Stimulated activated CD4-positive, alpha-beta T cell treated with anti-CD3 and anti-CD28 coated beads, Interleukin-12 subunit alpha, Interleukin-12 subunit beta, amount 100 ng/mL, for 48 hours (primary cell): ENCODE data around the gene PIK3C2B.
"Not testable (repeated sequence)": the region's sequence is repeated elsewhere in the genome, so short reads cannot be mapped to it uniquely, and the experiment has no call there.

ENCODE experiments used
- DNase-seq, 3 donors: peaks; one replicate each; pipeline ENCODE4 v3.0.0-alpha.2; 2020; ENCODE audit warnings: low read depth in 2 of 3, low spot score in 1 of 3

Gene PIK3C2B

DNA sequence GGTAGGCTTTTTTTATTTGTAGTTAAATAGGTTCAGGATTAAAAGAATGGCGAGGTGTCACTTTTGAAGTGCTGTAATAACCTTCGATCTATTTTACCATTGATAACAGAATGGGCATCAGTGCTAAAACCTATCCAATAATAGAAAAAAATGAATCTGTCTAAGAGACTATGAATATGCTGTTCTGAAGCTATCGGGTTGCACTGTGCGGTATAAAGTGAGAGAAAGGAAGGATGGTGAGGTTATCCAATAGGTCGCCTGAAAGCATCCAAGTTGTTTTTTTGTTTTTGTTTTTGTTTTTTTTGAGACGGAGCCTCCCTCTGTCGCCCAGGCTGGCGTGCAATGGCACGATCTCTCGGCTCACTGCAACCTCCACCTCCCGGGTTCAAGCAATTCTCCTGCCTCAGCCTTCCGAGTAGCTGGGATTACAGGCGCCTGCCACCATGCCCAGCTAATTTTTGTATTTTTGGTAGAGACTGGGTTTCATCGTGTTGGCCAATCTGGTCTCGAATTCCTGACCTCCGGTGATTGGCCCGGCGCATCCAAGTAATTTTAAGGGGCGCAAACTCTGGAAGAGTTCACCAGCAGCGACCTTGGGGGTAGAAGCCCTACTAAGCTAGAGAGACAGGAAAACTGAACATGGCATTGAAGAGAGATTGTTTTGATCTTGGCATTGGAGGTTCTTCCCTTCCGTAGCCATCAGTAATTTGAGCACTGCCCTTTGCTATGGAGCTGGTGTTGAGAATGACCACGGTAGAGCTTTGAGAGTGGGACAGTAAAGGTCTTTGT, 12.9 kb upstream of the PIK3C2B start:
- no peak for DNase-seq

DNA sequence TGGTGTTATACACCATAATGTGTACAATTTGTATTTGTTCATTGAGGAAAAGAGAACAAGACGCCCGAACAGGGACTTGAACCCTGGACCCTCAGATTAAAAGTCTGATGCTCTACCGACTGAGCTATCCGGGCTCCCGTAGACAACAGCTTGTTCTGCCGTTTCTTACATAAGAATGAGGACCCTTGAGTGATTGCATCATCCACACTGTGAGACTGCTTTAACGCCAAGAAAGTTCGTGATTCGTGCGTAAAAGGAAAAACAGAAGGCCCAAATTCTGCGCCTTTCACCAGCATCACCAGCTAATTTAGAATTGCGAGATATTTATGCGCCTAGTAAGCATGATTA, 12.3 kb upstream of the PIK3C2B start:
- DNase-seq = peak; percentile 72 to 99 (median 89)

DNA sequence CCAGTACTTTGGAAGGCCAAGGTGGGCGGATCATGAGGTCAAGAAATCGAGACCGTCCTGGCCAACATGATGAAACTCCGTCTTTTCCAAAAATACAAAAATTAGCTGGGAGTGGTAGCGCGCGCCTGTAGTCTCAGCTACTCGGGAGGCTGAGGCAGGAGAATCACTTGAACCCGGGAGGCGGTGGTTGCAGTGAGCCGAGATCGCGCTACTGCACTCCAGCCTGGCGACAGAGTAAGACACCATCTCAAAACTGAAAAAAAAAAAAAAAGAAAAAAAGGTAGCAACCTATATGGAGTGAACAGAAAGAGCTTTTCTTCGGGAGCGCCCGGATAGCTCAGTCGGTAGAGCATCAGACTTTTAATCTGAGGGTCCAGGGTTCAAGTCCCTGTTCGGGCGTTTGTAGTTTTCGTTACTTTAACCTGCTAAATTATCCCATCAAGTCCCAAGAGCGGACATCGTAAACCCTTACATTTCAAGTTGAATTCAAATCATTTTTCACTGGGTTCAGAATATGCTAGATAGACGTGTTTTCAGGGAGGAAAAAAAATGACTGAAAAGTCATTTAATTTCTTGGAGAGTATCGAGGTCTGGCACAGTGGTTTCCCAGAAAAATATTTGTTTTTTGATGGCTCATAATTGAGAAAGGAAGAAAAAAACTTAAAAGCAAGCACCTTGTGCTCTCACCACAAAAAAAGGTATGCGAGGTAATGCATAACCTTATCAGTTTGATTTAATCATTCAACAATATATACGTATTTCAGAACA, 11.8 kb upstream of the PIK3C2B start:
- peak; percentile 58 to 85 (median 60) for DNase-seq

DNA sequence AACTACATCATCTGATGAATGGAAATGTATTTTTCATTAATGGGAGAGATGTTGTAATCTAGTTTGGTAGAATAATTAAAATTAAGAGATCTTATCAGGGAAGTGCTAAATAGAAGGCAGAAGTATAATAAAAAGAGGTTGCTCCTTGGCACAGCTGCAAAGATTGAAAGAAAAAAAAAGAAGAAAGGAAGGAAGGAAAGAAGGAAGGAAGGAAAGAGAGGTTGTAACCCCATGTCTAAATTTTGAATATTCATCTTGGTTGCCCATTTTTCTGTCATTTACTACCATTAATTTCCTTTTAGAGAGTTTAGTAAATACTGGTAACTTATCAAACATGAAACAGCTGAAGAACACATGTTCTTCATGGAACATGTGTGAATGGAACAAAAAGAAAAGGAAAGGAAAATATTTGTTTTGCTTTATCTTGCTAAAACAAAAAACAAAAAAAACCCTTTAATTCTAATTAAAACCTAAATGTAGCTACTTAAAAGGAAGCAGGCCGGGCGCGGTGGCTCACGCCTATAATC, 11.1 kb upstream of the PIK3C2B start:
- DNase-seq = no peak

DNA sequence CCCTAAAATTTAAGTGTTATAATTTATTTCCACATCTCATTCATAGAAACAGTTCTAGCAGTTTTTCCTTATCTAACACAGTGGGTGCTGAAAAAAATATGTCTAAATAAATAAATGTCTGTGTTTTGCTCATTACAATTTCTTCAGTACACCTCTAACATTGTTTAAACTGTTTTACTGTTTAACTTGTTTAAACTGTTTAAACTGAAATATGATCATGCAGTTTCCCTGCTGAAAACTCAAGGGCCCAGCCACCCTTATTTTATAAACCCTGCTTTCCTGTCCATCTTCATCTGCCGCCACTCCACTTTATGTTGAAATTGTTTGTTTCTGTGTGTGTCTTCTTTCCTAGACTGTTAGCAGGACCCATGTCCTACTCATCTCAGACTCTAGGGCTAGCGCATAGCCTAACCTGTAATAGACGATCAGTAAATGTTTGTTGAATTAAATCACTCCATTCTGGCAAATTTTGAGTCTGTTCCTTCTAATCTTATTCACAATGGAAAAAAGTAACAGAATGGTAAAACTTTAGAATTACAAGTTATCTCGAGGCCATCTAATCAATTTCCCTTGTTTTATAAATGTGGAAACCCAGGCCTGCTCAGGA, 9.4 kb upstream of the PIK3C2B start:
- DNase-seq = no peak

DNA sequence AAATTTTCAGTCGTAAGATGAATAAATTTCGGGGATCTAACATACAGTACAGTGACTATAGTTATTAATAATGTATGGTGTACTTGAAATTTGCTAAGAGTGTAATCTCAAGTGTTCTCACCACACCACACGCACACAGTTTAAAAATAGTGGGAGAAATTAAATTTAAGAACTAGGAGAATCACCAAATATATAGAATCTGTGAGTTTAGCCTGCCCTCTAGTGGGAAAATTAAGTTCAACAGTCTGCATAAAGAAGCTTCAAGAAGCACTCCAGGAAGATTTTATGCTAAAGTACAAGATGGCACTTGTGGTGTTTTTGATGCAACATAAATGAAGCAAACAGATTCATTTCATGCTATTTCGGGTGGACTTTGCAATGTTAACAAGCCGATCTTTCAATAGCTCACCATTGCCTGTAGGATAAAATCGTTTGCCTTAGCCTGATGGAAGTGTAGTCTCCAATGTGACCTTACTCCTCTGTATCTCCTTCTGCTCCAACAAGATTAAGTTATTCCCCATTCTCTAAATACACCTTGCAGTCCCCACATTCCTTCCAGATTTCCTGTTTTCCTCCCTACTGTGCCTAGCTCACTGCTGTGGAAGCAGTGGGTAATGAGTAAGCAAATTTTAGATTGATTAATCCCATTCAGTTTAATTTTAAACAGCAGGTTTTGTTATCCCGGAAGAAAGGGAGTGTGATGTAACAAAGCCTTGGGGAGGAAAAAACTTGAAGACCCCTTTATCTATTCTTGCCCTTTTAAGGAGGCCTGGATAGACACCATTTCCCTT, 8.7 kb upstream of the PIK3C2B start:
- no peak for DNase-seq

DNA sequence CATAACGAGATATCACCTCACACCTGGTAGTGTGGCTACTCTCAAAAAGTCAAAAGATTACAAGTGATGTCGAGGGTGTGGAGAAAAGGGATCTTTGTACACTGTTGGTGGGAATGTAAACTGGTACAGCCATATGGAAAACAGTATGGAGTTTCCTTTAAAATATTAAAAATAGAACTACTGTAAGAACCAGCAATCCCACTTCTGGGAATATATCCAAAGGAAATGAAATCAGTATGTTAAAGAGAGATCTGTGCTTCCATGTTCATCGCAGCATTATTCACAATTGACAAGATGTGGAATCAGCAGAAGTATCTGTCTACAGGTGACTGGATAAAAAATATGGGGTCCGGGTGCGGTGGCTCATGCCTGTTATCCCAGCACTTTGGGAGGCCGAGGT, 7.6 kb upstream of the PIK3C2B start:
- no peak for DNase-seq

DNA sequence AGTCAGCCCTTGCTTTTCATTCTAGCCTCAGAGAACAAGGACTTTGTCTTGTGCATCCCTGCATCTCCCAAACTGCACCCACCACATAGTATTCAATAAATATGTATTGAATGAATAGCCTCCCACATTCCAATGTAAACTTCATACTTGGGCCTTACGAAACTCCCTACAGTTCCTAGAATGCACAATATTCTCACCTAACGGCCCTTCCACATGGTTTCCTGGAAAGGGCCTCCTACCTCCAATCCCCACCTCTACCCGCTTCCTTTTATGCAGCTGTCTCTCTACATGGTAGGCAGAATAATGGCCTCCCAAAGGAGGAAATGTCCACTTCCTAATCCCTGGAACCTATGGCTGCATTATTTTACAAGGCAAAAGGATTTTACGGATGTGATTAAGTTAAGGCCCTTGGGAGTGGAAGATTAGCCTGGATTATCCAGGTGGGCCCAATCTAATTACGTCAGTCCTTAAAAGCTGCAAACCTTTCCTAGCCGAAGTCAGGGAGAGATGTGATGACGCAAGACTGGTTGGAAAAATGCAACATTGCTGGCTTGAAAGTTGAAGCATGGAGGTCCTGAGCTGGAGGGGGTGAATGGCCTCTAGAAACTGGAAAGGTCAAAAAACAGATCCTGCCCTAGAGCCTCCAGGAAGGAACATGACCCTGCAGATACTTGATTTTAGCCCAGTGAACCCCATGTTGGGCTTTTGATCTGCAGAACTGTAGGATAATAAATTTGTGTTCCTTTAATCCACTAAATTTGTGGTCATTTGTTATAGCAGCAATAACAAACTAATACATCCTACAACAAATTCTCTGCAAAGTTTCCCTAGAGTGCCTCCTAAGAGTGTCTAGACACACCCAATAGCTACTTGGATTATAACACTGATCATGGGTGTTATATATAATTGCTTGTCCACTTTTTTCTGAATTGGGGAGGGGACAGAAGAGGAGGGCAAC, 5.2 kb upstream of the PIK3C2B start:
- no peak for DNase-seq

DNA sequence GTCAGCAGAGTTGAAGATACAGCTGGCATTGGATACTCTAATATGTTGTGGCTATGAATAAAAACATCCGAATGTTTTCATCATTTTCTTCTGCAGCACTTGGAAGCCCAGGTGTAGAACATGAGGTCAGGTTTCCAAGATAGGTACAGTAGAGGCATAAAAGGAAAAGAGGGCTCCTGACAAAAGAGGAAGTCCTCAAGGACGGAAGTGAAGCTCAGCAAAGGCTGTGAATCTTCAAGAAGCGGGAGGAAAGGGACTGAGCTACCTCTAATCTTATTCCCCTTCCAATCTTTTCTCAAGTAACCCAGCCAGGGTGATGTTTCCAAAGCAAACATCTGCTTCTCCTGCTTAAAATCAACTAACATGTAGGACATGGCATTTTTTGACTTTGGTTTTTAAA, 4.4 kb upstream of the PIK3C2B start:
- no peak for DNase-seq

DNA sequence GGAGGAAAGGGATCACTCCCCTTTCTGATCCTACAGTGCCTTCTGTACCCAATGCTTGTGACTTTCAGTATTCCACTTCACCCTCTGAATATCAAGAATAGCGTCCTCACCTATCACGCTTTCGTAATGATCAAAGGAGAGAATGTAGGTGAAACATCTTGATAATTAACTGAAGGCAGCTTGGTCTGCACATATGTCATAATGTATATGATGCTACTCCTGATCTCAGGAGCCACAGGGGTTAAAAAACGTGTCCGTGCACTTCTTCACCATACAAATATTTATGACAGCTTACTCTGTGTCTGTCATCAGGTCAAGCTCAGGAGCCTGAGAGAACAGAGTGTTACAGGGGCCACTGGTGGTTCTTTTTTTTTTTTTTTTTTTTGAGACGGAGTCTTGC, 1.2 kb upstream of the PIK3C2B start:
- no peak for DNase-seq

DNA sequence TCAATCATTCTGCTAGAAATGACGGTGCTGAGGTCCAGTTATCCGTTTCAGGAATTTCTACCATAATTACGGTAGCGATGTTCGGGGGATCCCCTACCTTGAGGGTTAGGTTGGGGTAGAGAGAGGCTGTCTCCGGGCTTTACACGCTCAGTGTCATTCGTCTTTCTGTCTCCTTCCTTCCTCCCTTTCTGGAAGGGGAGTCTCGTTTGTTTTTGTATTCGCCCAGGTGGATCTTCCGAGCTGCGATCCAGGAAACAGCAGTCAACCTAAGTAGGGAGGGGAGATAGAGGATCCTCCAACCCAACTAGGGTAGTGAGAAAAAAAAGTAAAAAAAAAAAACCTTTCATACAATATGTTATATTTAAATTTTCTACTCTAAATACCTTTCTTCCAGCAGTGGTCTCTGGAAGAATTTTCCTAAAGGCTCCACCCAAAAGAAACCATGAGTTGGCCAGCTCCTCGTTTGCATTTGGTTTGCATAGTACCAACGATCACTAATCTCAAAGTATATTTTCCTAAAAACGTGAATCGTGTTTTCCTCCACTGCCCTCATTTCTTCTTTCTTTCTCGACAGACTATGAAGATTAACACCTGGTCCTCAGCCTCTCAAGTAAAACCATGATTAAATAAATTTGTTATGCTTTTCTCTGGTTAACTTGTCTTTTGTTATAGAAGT, 611 bp upstream of the PIK3C2B start:
- DNase-seq = no peak

DNA sequence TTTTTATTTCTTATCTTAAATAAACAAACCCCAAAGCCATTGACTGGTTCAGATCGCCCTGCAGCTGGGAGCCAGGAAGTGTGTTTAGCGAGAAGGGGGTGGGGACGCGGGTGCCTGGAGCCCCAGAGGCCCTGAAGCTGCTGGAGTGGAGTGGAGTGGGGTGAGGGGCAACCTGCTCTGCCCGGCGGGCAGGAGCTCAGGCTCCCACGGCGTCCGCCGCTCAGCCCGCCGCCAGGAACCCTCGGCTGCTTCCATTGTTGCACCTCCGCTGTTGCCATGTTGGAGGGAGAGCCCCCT, 673 bp downstream of the PIK3C2B start:
- DNase-seq = no peak

DNA sequence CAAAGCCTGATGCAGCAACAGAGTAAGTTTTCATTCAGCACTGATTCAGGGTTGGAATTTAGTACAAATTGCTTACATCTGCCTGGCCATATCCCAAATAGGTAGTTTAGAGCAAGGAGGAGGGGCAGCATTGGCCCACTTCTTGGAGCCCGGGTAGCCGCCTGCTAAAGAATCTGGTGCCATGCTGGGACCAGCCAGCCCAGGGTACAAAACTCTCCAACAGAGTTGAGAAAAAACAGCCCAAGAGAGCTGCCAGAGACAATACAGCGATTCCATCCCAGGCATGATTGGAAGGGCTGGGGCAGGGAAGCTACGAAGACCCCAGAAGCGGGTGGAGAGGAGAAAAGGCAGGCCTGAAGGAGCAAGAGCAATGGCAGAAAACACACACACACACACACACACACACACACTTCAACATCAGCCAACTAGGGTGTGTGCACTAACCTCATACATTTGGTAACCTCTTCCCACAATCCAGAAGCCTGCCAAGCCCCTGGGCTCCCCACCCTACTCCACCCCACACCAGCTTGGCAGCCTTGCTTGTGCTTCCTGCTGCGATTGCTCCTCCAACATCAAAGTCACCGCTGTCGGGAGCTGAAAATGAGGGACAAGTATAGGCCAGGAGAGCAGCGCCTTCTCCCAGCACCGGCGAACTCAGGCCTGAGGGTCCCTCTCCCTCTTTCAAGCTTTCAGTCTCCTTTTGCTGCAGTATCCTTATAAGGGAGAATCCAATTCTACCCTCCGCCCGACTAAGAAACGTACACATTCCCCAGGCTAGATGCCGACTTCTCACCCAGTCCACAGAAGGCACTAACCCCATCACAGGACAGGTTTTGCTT, 1.2 kb downstream of the PIK3C2B start:
- DNase-seq = no peak

DNA sequence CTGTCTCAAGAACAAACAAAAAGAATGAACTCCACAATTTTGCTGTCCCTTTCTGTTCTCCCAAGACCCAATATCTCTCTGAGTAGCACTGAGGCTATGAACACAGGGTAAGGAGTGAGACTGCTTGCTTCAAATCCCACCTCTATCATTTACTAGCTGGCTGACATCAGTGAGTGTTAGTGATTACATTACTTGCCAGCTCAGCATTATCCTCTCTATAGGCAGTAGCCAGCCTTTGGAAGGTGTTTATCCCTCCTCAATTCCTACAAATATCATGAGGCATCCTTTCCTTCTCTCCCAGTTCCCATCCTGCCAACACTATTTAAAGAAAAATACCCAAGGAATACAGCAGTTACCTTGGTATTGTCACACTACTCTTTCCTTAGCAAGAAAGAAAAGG, 3.0 kb downstream of the PIK3C2B start:
- no peak for DNase-seq

DNA sequence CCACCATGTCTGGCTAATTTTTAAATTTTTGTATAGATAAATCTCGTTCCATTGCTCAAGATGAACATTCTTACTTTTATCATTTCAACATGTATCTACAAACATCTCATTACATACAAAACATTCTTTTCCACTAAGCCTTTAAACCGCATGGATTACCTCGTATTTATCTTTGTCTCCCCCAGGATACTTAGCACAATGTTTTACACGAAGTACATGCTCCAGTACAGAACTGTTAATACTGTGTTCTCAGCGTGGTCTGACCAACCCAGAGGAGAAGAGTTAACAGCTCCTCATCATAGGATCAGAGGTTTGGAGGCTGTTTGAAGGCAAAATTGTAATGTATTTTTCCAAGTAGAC, 7.4 kb downstream of the PIK3C2B start:
- no peak for DNase-seq

DNA sequence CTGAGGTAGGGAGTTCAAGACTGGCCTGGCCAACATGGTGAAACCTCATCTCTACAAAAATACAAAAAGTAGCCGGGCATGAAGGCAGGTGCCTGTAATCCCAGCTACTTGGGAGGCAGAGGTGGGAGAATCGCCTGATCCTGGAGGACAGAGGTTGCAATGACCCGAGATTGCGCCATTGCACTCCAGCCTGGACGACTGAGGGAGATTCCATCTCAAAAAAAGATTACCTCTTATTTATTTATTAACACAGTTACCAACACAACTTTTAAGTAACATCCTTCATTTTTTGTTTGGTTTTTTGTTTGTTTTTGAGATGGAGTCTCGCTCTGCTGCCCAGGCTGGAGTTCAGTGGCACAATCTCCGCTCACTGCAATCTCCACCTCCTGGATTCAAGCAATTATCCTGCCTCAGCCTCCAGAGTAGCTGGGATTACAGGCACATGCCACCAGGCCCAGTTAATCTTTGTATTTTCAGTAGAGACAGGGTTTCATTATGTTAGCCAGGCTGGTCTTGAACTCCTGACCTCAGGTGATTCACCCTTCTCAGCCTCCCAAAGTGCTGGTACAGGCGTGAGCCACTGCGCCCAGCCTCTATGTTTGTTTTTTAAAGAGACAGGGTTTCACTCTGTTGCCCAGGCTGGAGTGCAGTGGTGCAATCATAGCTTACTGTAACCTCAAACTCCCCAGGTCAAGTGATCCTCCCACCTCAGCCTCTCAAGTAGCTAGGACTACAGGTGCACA, 7.9 kb downstream of the PIK3C2B start:
- DNase-seq = not testable (repeated sequence)

DNA sequence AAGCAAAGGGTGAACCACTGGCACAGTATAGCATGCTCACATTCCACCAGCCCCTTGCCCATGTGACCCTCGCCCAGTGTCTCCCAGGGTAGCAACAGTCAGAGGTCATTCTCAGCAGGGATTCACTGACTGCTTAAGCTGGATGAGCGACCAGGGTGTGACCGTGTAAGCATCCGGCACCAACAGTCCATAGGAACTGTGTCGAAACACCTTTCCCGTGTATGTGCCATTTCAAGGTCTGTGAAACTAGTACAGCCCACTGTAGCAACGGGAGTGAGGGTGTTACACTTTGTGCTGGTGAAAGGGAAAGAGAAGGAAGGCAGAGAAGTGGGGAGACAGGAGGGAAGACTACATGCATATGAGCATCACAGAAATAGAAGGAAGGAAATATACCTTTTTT, 10.8 kb downstream of the PIK3C2B start:
- DNase-seq = no peak

DNA sequence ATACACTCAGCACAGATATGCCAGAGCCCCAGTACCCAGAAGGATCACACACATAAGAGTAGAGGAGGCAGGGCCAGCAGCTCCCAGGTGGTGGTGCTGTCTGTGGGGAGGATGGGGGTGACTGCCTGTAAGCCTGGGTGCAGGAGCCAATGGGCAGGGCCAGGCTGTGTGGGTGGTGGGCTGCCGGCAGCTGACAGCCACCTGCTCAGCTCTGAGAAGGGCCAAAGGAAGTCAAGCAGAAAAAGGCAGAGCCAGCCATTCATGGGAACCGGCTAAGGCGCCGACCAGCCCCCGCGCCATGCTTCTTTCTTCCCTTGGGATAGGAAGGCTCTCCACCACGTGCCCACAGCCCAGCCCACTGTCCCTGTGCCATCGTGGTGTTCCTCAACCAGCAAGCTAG, 14.1 kb downstream of the PIK3C2B start:
- DNase-seq = no peak
